ENCODE data around the gene RBM20.

- TF ChIP-seq POLR2A (IDR thresholded peaks at IDR 0.05; ENCODE audit: low read depth, low read length) (no peak), CTCF (conservative IDR thresholded peaks at IDR 0.05; ENCODE audit: low read depth, low read length) (no peak), MAFK (IDR thresholded peaks at IDR 0.05; ENCODE audit: low read depth, low read length) (no peak), USF2 (IDR thresholded peaks at IDR 0.05; ENCODE audit: low read depth, low read length) (no peak)
Measured at GRCh38 chr10:110824152-110824441, 180.0 kb downstream of the RBM20 start.
